Measurements from ENCODE around the gene RSPH9. TPM values are rescaled to one million over a fixed set of nuclear protein-coding genes. Genes with fewer than 3 reads are reported as not detected.

The RSPH9 gene
- polyA plus RNA-seq, 1 of the 3 experiments (the other 2 are of a cell fraction) = 0.05 TPM

DNA sequence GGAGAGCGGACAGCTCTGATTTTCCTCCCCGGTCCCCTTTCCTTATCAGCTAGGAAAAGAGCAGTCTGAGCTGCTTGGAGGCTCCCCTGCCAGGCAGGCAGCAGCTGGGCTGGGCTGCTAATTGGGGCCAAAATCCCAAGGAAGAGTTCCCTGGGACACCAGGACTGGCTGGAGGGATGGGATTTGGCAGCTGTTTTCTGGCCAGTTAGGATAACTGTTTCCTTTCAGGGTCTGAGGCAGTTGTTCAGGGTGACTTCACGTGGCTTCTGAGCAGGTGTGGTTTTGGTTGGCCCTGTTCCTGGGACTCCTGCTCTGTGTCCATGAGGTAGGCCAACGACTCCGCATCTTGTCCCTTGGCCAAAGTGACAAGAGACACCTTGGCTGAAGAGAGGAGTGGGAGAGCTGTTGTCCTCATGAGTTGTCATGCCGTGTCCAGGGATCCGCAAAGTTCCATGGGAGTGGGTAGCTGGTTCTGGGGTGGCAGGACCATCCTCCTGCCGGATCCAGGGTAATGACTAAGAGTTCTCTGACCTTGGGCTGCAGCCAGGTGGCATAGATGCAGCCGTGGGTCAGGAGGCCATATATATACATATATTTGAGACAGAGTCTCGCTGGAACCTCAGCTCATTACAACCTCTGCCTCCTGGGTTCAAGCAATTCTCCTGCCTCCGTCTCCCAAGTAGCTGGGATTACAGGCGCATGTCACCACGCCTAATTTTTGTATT is 21.5 kb downstream of the RSPH9 start (continued):
- TF ChIP-seq, protein P1, sequence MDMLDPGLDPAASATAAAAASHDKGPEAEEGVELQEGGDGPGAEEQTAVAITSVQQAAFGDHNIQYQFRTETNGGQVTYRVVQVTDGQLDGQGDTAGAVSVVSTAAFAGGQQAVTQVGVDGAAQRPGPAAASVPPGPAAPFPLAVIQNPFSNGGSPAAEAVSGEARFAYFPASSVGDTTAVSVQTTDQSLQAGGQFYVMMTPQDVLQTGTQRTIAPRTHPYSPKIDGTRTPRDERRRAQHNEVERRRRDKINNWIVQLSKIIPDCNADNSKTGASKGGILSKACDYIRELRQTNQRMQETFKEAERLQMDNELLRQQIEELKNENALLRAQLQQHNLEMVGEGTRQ (IDR thresholded peaks at IDR 0.05; ENCODE audit: borderline replicate concordance, low read depth, low read length) = no peak
- no peak for TF ChIP-seq TAF1 (IDR thresholded peaks at IDR 0.05; ENCODE audit: borderline replicate concordance, low read depth, low read length)
- TF ChIP-seq RXRA (IDR thresholded peaks at IDR 0.05; ENCODE audit: borderline replicate concordance, low read depth) = no peak
- TF ChIP-seq RFX5 (IDR thresholded peaks at IDR 0.05; ENCODE audit: low read length) = no peak
- no peak for TF ChIP-seq SIN3A (IDR thresholded peaks at IDR 0.05; ENCODE audit: borderline replicate concordance, low read depth, low read length)
- no peak for TF ChIP-seq NFIC (IDR thresholded peaks at IDR 0.05; ENCODE audit: borderline replicate concordance)
- TF ChIP-seq, protein P2, sequence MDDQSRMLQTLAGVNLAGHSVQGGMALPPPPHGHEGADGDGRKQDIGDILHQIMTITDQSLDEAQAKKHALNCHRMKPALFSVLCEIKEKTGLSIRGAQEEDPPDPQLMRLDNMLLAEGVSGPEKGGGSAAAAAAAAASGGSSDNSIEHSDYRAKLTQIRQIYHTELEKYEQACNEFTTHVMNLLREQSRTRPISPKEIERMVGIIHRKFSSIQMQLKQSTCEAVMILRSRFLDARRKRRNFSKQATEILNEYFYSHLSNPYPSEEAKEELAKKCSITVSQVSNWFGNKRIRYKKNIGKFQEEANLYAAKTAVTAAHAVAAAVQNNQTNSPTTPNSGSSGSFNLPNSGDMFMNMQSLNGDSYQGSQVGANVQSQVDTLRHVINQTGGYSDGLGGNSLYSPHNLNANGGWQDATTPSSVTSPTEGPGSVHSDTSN (IDR thresholded peaks at IDR 0.05) = no peak
- TF ChIP-seq FOXJ3 (CRISPR knock-in tag; IDR thresholded peaks at IDR 0.05) = no peak
- TF ChIP-seq MEF2A (IDR thresholded peaks at IDR 0.05; ENCODE audit: borderline replicate concordance, low read depth) = no peak

DNA sequence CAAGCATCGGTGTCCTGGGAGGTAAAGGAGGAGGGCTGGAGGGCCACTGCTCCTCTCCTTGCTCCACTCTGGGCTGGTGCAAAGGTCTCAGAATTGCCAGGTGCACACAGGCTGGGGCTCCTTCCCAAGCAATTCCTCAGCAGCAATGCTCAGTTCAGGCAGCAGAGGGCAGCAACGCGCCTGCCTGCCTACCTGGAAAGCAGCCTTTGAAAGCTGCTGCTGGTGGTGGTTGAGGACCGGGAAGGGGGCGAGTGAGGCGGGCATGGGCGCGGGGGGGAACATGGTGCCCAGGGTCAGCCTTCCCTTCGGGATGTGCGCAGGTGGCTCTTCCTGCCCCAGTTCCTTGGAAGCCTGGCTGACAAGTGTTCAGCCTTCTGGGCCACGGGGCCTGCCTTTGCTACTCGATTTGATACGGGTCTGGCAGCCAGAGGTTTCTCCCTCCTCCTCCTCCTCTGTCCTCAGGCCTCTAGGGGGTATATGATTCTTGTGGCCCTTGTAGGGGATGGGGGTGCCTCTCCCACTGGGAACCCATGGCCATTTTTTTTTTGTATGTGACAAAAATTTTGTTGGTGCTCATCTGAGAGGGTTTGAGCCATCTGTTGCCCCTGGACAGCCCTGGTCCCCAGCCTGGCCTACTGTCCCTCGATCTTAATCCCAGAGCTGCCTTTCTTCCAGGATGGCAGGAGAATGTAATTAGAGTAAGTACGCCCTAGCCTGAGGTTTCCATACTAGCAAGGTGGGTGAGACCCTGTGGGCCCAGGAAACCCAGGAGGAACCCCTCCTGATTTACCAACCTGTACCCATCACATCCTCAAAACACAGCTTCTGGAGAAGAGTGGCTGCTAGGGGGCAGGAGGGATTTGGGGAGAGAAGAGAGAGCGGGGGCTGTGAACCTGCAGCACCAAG is 22.7 kb downstream of the RSPH9 start:
- H3K27ac ChIP-seq (ENCODE audit: low read depth in 2 of 2, low read length in 1 of 2) = peak overlapping the region in 1 of 2 experiments; percentile 31; a peak in 1 of 4 replicates
- peaks cover 0 to 29% of the 10 kb centered on the region in 2 experiments; a peak in 1 of 4 replicates for H3K4me1 ChIP-seq (ENCODE audit: control insufficient read depth in 1 of 2, insufficient read depth in 2 of 2, low read depth in 1 of 2, low read length in 1 of 2)
- H3K9me2 ChIP-seq = no peaks in the 10 kb centered on the region
- ChIA-PET POLR2A (interaction anchor here (1.0 to 6.3 kb wide), 6 partner anchors 11 to 411 kb away, joined by 3 to 33 read pairs (median 4); partner anchors contain the start of genes MAD2L1BP and VEGFA), CTCF (interaction anchor here (0.6 to 7.2 kb wide), 74 partner anchors 9 to 724 kb away, joined by 3 to 118 read pairs (median 4); partner anchors contain the start of genes GTPBP2, MAD2L1BP, MRPS18A and RSPH9)
- TF ChIP-seq JUND (IDR thresholded peaks at IDR 0.05) (no peak), RAD21 (IDR thresholded peaks at IDR 0.05; ENCODE audit: low read length) (peak; percentile 86), SMC3 (IDR thresholded peaks at IDR 0.05; ENCODE audit: low read depth, low read length) (peak; percentile 88), MXI1 (IDR thresholded peaks at IDR 0.05; ENCODE audit: low read depth, low read length) (peak; percentile 37; the same call in 1 of the 2 replicates)
- TF ChIP-seq, protein P3, sequence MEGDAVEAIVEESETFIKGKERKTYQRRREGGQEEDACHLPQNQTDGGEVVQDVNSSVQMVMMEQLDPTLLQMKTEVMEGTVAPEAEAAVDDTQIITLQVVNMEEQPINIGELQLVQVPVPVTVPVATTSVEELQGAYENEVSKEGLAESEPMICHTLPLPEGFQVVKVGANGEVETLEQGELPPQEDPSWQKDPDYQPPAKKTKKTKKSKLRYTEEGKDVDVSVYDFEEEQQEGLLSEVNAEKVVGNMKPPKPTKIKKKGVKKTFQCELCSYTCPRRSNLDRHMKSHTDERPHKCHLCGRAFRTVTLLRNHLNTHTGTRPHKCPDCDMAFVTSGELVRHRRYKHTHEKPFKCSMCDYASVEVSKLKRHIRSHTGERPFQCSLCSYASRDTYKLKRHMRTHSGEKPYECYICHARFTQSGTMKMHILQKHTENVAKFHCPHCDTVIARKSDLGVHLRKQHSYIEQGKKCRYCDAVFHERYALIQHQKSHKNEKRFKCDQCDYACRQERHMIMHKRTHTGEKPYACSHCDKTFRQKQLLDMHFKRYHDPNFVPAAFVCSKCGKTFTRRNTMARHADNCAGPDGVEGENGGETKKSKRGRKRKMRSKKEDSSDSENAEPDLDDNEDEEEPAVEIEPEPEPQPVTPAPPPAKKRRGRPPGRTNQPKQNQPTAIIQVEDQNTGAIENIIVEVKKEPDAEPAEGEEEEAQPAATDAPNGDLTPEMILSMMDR (IDR thresholded peaks at IDR 0.05) = peak; percentile 89
- H3K4me3 ChIP-seq (ENCODE audit: low read depth in 2 of 2, low read length in 1 of 2) = peak overlapping the region in 1 of 2 experiments; percentile 33; a peak in 2 of 4 replicates
- peak; percentile 88 for DNase-seq
- no peak overlapping the region for H2AFZ ChIP-seq (ENCODE audit: low read depth)
- peaks cover 12% of the 10 kb centered on the region for H3F3A ChIP-seq (replicated peaks; ENCODE audit: insufficient read depth)
- H3K4me2 ChIP-seq = peak overlapping the region; percentile 51; the same call in 1 of the 2 replicates
- no peaks in the 10 kb centered on the region for H3K27me3 ChIP-seq (ENCODE audit: insufficient read depth)
- H3K36me3 ChIP-seq (replicated peaks in 1 of 2; ENCODE audit: control insufficient read depth in 1 of 2, insufficient read depth in 2 of 2, low read length in 1 of 2) = peaks cover 0 to 17% of the 10 kb centered on the region in 2 experiments
- no peak overlapping the region for H3K9ac ChIP-seq
- H4K20me1 ChIP-seq (ENCODE audit: insufficient read depth) = no peaks in the 10 kb centered on the region
- 24% methylated on average over 13 of the region's 16 CpGs for WGBS (ENCODE audit: low lambda C conversion rate)
- no peaks in the 10 kb centered on the region for H3K79me2 ChIP-seq (ENCODE audit: insufficient read depth)
- H3K9me3 ChIP-seq = no peaks in the 10 kb centered on the region
